CD14-positive monocyte (primary cell): Measurements from ENCODE around the gene KIF5C. TPM values are rescaled to one million over a fixed set of nuclear protein-coding genes. Genes with fewer than 3 reads are reported as not detected.

ENCODE experiments used
- DNase-seq, 3 donors: peaks; one replicate each; pipeline ENCODE4 v3.0.0-alpha.2; 2011 to 2022
- H2AFZ ChIP-seq: 2 replicates; pipeline ENCODE4 v1.6.0; 2012; ENCODE audit warnings: mild to moderate bottlenecking, low read depth, low read length, inconsistent platforms; ENCODE audit not compliant: insufficient read depth, poor library complexity, severe bottlenecking
- H3K27ac ChIP-seq, 2 donors: 1 replicate in 1 of 2; 2 replicates in 1 of 2; pipeline ENCODE4 v1.5.1; 2012 to 2013; ENCODE audit warnings: low read length in 2 of 2, control low read depth in 1 of 2, inconsistent platforms in 1 of 2, low read depth in 1 of 2, mild to moderate bottlenecking in 1 of 2
- H3K27me3 ChIP-seq, 2 donors: one replicate each; pipeline versions ENCODE4 v1.6.0 to v1.6.1; 2011 to 2013; ENCODE audit warnings: low read length in 2 of 2; ENCODE audit not compliant: control insufficient read depth in 2 of 2, insufficient read depth in 2 of 2
- H3K36me3 ChIP-seq, 2 donors: replicated peaks in 1 of 2; 1 replicate in 1 of 2; 2 replicates in 1 of 2; pipeline versions ENCODE4 v1.5.1 to v1.6.1; 2012 to 2013; ENCODE audit warnings: low read length in 2 of 2, control low read depth in 1 of 2, inconsistent platforms in 1 of 2, mild to moderate bottlenecking in 1 of 2; ENCODE audit not compliant: insufficient read depth in 2 of 2, control insufficient read depth in 1 of 2
- H3K4me1 ChIP-seq, 2 donors: 1 replicate in 1 of 2; 2 replicates in 1 of 2; pipeline versions ENCODE4 v1.5.1 to v1.6.1; 2012 to 2013; ENCODE audit warnings: low read length in 2 of 2, control low read depth in 1 of 2, inconsistent platforms in 1 of 2, mild to moderate bottlenecking in 1 of 2, moderate library complexity in 1 of 2; ENCODE audit not compliant: insufficient read depth in 2 of 2, control insufficient read depth in 1 of 2
- H3K4me2 ChIP-seq: replicated peaks from 2 replicates; pipeline ENCODE3; 2012; ENCODE audit warnings: low read length, moderate library complexity, mild to moderate bottlenecking; ENCODE audit not compliant: poor library complexity, severe bottlenecking; ENCODE audit errors: extremely low read depth
- H3K4me3 ChIP-seq, 3 experiments: fragments of 200-600 bp in 1 of 3; sonication (generic) in 1 of 3; replicated peaks in 1 of 3; 1 replicate in 2 of 3; 2 replicates in 1 of 3; pipeline ENCODE4 v1.5.1; 2011 to 2013; ENCODE audit warnings: low read length in 3 of 3, mild to moderate bottlenecking in 3 of 3, control low read depth in 2 of 3, low read depth in 2 of 3, inconsistent platforms in 1 of 3, moderate library complexity in 1 of 3
- H3K79me2 ChIP-seq: 2 replicates; pipeline ENCODE4 v1.6.0; 2012; ENCODE audit warnings: mild to moderate bottlenecking, control low read depth, inconsistent platforms, low read length, moderate library complexity; ENCODE audit not compliant: insufficient read depth
- H3K9ac ChIP-seq: 2 replicates; pipeline ENCODE4 v1.6.0; 2017; ENCODE audit warnings: low read length, mild to moderate bottlenecking; ENCODE audit not compliant: insufficient read depth, poor library complexity, severe bottlenecking
- H3K9me3 ChIP-seq, 2 donors: replicated peaks in 1 of 2; 1 replicate in 1 of 2; 2 replicates in 1 of 2; pipeline versions ENCODE4 v1.5.1 to v1.6.1; 2012 to 2013; ENCODE audit warnings: low read length in 2 of 2, control low read depth in 1 of 2; ENCODE audit not compliant: control insufficient read depth in 1 of 2, insufficient read depth in 1 of 2
- H4K20me1 ChIP-seq: 2 replicates; pipeline ENCODE4 v1.6.0; 2012; ENCODE audit warnings: mild to moderate bottlenecking, low read length, control low read depth, moderate library complexity; ENCODE audit not compliant: insufficient read depth
- H3K27ac Mint-ChIP-seq, 7 donors: one replicate each; pipeline ENCODE4 v1.8.0; 2020; ENCODE audit warnings: mild to moderate bottlenecking in 7 of 7, mixed read lengths in 7 of 7, moderate library complexity in 6 of 7, inconsistent platforms in 2 of 7
- H3K27me3 Mint-ChIP-seq, 3 donors: one replicate each; pipeline ENCODE4 v1.8.0; 2021 to 2022; ENCODE audit warnings: low read depth in 3 of 3, mild to moderate bottlenecking in 3 of 3, mixed read lengths in 3 of 3, moderate library complexity in 3 of 3, inconsistent platforms in 1 of 3
- H3K36me3 Mint-ChIP-seq, 2 donors: one replicate each; pipeline ENCODE4 v1.8.0; 2020; ENCODE audit warnings: mixed read lengths in 2 of 2, inconsistent platforms in 1 of 2, mild to moderate bottlenecking in 1 of 2
- H3K4me1 Mint-ChIP-seq: one replicate; pipeline ENCODE4 v1.8.0; 2020; ENCODE audit warnings: mild to moderate bottlenecking, mixed read lengths
- H3K4me3 Mint-ChIP-seq, 2 donors: one replicate each; pipeline ENCODE4 v1.8.0; 2020; ENCODE audit warnings: mild to moderate bottlenecking in 2 of 2, mixed read lengths in 2 of 2, moderate library complexity in 1 of 2
- H3K9me3 Mint-ChIP-seq, 7 donors: one replicate each; pipeline ENCODE4 v1.8.0; 2020 to 2022; ENCODE audit warnings: mixed read lengths in 7 of 7, mild to moderate bottlenecking in 6 of 7, moderate library complexity in 6 of 7, inconsistent platforms in 2 of 7
- WGBS: methylation state at CpG from one replicate; pipeline ENCODE4 v1.1.5; 2013; ENCODE audit warnings: missing lambda C conversion rate; ENCODE audit not compliant: insufficient coverage; 5-methylcytosine and 5-hydroxymethylcytosine counted together
- intact Hi-C, 2 donors: fragments of 100-400 bp; cut with micrococcal nuclease; formaldehyde crosslinking; loops; one replicate each; pipeline versions ENCODE4 v1.15.0 to v1.15.1; 2023
- polyA plus RNA-seq, 3 donors: library from polyadenylated mRNA; depleted of rRNA in 1 of 3; unstranded in 2 of 3; stranded (reverse) in 1 of 3; fragments of 300-500 nt in 2 of 3; fragments of >200 nt in 1 of 3; fragmentation: Illumina TruSeq in 2 of 3; gene quantifications; 1 replicate in 2 of 3; 2 replicates in 1 of 3; pipeline ENCODE4 v1.2.3, GENCODE V29; 2012 to 2021
- TF ChIP-seq, protein P1 (sequence below): fragments of 200-600 bp; IDR thresholded peaks from one replicate; pipeline ENCODE4 v1.8.0; 2022; ENCODE audit warnings: antibody characterized with exemption, mild to moderate bottlenecking

The KIF5C gene
- polyA plus RNA-seq, 3 donors = 0.04 TPM; not detected in 2

DNA sequence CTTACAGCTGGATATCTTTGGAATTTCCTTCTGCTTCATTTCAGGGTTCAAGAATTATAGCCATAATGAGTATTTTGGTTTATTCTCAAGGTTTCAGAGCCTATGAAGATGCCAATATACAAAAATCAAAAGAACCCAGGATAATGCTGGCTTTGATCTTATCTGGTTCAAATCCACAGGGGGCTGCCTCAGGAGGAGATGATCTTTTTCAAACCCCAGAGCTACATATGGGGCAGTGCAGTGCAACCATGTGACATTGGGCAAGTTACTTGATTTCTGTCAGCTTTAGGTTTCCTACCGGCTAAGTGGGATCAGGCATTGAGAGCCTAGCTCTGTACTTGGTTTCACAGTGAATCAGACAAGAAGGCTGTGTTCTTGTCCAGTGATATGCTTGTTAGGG lies 140.5 kb downstream of the KIF5C start:
- Histone ChIP-seq H3K9ac (no peak overlapping the region), H3K27ac (no peak overlapping the region), H4K20me1 (no peaks in the 10 kb centered on the region), H3K36me3 (no peaks in the 10 kb centered on the region), H3K27me3 (no peaks in the 10 kb centered on the region), H3K79me2 (no peaks in the 10 kb centered on the region), H3K4me2 (no peak overlapping the region), H3K4me1 (peaks cover 18 to 22% of the 10 kb centered on the region in 2 donors), H3K9me3 (no peaks in the 10 kb centered on the region), H2AFZ (no peak overlapping the region), H3K4me3 (no peak overlapping the region)
- Mint-ChIP-seq H3K4me3 (no peak overlapping the region), H3K36me3 (no peaks in the 10 kb centered on the region), H3K9me3 (no peaks in the 10 kb centered on the region), H3K27me3 (peaks cover 2 to 9% (median 3%) of the 10 kb centered on the region in 3 donors), H3K4me1 (peaks cover 27% of the 10 kb centered on the region), H3K27ac (no peak overlapping the region)
- 100% methylated on average over 1 of the region's 1 CpG for WGBS
- DNase-seq = no peak
- intact Hi-C loops = loop anchor here (5.0 kb wide), 2 partner anchors 297 to 547 kb away; no protein-coding TSS in a partner anchor
- TF ChIP-seq, protein P1, sequence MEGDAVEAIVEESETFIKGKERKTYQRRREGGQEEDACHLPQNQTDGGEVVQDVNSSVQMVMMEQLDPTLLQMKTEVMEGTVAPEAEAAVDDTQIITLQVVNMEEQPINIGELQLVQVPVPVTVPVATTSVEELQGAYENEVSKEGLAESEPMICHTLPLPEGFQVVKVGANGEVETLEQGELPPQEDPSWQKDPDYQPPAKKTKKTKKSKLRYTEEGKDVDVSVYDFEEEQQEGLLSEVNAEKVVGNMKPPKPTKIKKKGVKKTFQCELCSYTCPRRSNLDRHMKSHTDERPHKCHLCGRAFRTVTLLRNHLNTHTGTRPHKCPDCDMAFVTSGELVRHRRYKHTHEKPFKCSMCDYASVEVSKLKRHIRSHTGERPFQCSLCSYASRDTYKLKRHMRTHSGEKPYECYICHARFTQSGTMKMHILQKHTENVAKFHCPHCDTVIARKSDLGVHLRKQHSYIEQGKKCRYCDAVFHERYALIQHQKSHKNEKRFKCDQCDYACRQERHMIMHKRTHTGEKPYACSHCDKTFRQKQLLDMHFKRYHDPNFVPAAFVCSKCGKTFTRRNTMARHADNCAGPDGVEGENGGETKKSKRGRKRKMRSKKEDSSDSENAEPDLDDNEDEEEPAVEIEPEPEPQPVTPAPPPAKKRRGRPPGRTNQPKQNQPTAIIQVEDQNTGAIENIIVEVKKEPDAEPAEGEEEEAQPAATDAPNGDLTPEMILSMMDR = no peak

DNA sequence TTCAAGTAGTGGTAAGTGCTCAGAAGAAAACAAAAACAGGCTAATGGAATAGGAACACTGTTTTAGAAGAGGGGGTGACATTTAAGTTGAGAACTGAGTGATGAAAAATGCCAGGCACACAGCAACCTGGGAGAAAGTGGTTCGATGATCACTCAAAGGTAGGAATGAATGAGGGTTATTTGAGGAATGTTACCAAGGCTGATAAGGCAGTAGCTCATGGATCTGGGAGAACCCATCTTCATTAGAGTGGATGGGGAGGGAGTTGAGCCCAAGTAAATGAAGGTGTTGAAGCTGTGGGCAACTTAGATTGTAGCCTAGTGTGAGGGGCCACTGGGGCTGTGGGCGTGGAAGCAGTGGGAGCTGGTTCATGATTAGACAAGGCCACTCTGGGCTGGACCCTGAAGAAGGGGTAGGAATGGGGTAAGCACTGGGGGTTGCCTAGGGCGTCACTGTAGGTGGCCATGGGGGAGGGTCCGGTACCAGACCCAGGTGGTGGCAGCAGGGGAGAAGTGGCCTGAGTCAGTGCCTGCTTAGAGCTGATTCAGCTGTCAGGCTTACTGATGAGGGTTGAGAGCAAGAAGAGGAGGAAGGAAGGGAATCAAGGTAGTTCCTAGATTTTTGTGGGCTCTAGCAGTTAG lies 141.0 kb downstream of the KIF5C start:
- TF ChIP-seq, protein P1 = no peak
- Mint-ChIP-seq H3K4me3 (no peak overlapping the region), H3K4me1 (peaks cover 32% of the 10 kb centered on the region), H3K27ac (no peak overlapping the region), H3K9me3 (no peaks in the 10 kb centered on the region), H3K36me3 (no peaks in the 10 kb centered on the region), H3K27me3 (peaks cover 2 to 9% (median 3%) of the 10 kb centered on the region in 3 donors)
- Histone ChIP-seq H3K27ac (no peak overlapping the region), H3K9me3 (no peaks in the 10 kb centered on the region), H3K79me2 (no peaks in the 10 kb centered on the region), H4K20me1 (no peaks in the 10 kb centered on the region), H3K4me2 (no peak overlapping the region), H3K4me1 (peaks cover 23 to 27% of the 10 kb centered on the region in 2 donors), H2AFZ (no peak overlapping the region), H3K36me3 (no peaks in the 10 kb centered on the region), H3K9ac (no peak overlapping the region), H3K4me3 (no peak overlapping the region), H3K27me3 (no peaks in the 10 kb centered on the region)
- no peak for DNase-seq
- 92% methylated on average over 4 of the region's 4 CpGs for WGBS
- intact Hi-C loops = loop anchor here (5.0 kb wide), 2 partner anchors 296 to 546 kb away; no protein-coding TSS in a partner anchor
